B cell (primary cell): ENCODE measurements around the gene RCE1. TPM values are rescaled to one million over a fixed set of nuclear protein-coding genes. Genes with fewer than 3 reads are reported as not detected.

Source experiments
- ATAC-seq: fragments of 200-7000 bp; cut with Tn5 transposase; one replicate; pipeline ENCODE4 v1.10.0; 2021; ENCODE audit warnings: low read depth, mild to moderate bottlenecking, moderate number of reproducible peaks, moderate library complexity
- CTCF ChIA-PET: fragments of 350-600 bp; sonication (Branson Sonifier 250); formaldehyde crosslinking; loops from one replicate; lab custom pipeline; 2021; ENCODE audit warnings: antibody characterized with exemption, inconsistent platforms; lab: Charles Lee
- POLR2A ChIA-PET: fragments of 350-600 bp; sonication (Branson Sonifier 250); formaldehyde crosslinking; loops from one replicate; lab custom pipeline; 2021; ENCODE audit warnings: antibody characterized with exemption; lab: Charles Lee
- DNase-seq: peaks from one replicate; pipeline ENCODE4 v3.0.0; 2013
- H2AFZ ChIP-seq: 2 replicates; pipeline ENCODE4 v1.6.1; 2012; ENCODE audit warnings: mild to moderate bottlenecking, low read depth, low read length; ENCODE audit not compliant: insufficient read depth, poor library complexity, severe bottlenecking
- H3K27ac ChIP-seq, 2 donors: 1 replicate in 1 of 2; 2 replicates in 1 of 2; pipeline ENCODE4 v1.5.1; 2012 to 2013; ENCODE audit warnings: low read length in 2 of 2, mild to moderate bottlenecking in 2 of 2, moderate library complexity in 1 of 2
- H3K27me3 ChIP-seq, 4 experiments: fragments of 200-600 bp in 1 of 4; sonication (generic) in 1 of 4; replicated peaks in 1 of 4; 1 replicate in 2 of 4; 2 replicates in 2 of 4; pipeline versions ENCODE4 v1.6.1 to v1.7.0; 2013 to 2016; ENCODE audit warnings: low read length in 3 of 4, mild to moderate bottlenecking in 2 of 4, mixed read lengths in 1 of 4, moderate library complexity in 1 of 4; ENCODE audit not compliant: insufficient read depth in 4 of 4, control insufficient read depth in 3 of 4; ENCODE audit errors: control extremely low read depth in 1 of 4
- H3K36me3 ChIP-seq, 2 experiments: replicated peaks in 1 of 2; 1 replicate in 1 of 2; 2 replicates in 1 of 2; pipeline versions ENCODE4 v1.6.1 to v1.7.1; 2013; ENCODE audit warnings: low read length in 1 of 2; ENCODE audit not compliant: insufficient read depth in 2 of 2, control insufficient read depth in 1 of 2; ENCODE audit errors: control extremely low read depth in 1 of 2, extremely low read depth in 1 of 2
- H3K4me1 ChIP-seq, 2 donors: fragments of 200-600 bp in 1 of 2; sonication (generic) in 1 of 2; 1 replicate in 1 of 2; 2 replicates in 1 of 2; pipeline versions ENCODE4 v1.5.1 to v1.6.1; 2013 to 2017; ENCODE audit warnings: low read length in 2 of 2; ENCODE audit not compliant: control insufficient read depth in 2 of 2, insufficient read depth in 2 of 2
- H3K4me2 ChIP-seq: replicated peaks from 2 replicates; pipeline ENCODE3; 2012; ENCODE audit warnings: mild to moderate bottlenecking, low read depth, low read length; ENCODE audit not compliant: poor library complexity, severe bottlenecking
- H3K4me3 ChIP-seq, 5 experiments: fragments of 200-600 bp in 1 of 5; sonication (generic) in 1 of 5; 1 replicate in 3 of 5; 2 replicates in 2 of 5; pipeline versions ENCODE4 v1.5.1 to v1.7.0; 2011 to 2016; ENCODE audit warnings: low read length in 4 of 5, mild to moderate bottlenecking in 4 of 5, low read depth in 2 of 5, control low read depth in 1 of 5, moderate library complexity in 1 of 5; ENCODE audit not compliant: insufficient read depth in 1 of 5; ENCODE audit errors: control extremely low read depth in 1 of 5, extremely low read depth in 1 of 5
- H3K79me2 ChIP-seq: fragments of 200-600 bp; sonication (generic); one replicate; pipeline ENCODE4 v1.6.0; 2016; ENCODE audit warnings: low read length; ENCODE audit not compliant: control insufficient read depth, insufficient read depth
- H3K9ac ChIP-seq: fragments of 200-600 bp; sonication (generic); 2 replicates; pipeline ENCODE4 v1.6.1; 2017; ENCODE audit warnings: mild to moderate bottlenecking, low read length, moderate library complexity
- H3K9me3 ChIP-seq, 3 donors: one replicate each; pipeline versions ENCODE4 v1.6.1 to v1.7.1; 2013; ENCODE audit warnings: low read length in 2 of 3; ENCODE audit not compliant: control insufficient read depth in 2 of 3, insufficient read depth in 1 of 3; ENCODE audit errors: control extremely low read depth in 1 of 3
- H4K20me1 ChIP-seq: 2 replicates; pipeline ENCODE4 v1.6.0; 2012; ENCODE audit warnings: mild to moderate bottlenecking, low read length; ENCODE audit not compliant: insufficient read depth, control insufficient read depth, poor library complexity, severe bottlenecking
- H3K27ac Mint-ChIP-seq: one replicate; pipeline ENCODE4 v1.8.0; 2021; ENCODE audit warnings: mixed read lengths
- H3K27me3 Mint-ChIP-seq: one replicate; pipeline ENCODE4 v1.8.0; 2021; ENCODE audit warnings: mixed read lengths
- H3K4me1 Mint-ChIP-seq: one replicate; pipeline ENCODE4 v1.8.0; 2021; ENCODE audit warnings: mixed read lengths
- H3K4me3 Mint-ChIP-seq: one replicate; pipeline ENCODE4 v1.8.0; 2021; ENCODE audit warnings: mixed read lengths
- H3K9me3 Mint-ChIP-seq: one replicate; pipeline ENCODE4 v1.8.0; 2022; ENCODE audit warnings: mixed read lengths; ENCODE audit not compliant: insufficient read depth
- EZH2 ChIP-seq: IDR thresholded peaks from 2 replicates; pipeline ENCODE4 v1.6.1; 2012; ENCODE audit warnings: borderline replicate concordance, low read depth, mild to moderate bottlenecking, moderate library complexity, low read length; ENCODE audit not compliant: insufficient read depth, poor library complexity, severe bottlenecking
- WGBS: methylation state at CpG from one replicate; pipeline ENCODE4 v1.1.5; 2013; ENCODE audit warnings: missing lambda C conversion rate; ENCODE audit not compliant: insufficient coverage; 5-methylcytosine and 5-hydroxymethylcytosine counted together
- intact Hi-C: fragments of 100-400 bp; cut with micrococcal nuclease; formaldehyde crosslinking; loops from one replicate; pipeline ENCODE4 v1.10.0; 2022
- polyA plus RNA-seq: library from polyadenylated mRNA; depleted of rRNA; stranded (reverse); fragments of >200 nt; gene quantifications from 2 replicates; pipeline ENCODE4 v1.2.3, GENCODE V29; 2012
- total RNA-seq, 2 donors: library from RNA; stranded (reverse); fragments of 120-200 nt in 1 of 2; gene quantifications; 1 replicate in 1 of 2; 2 replicates in 1 of 2; pipeline versions ENCODE4 v1.2.3 to v1.2.4, GENCODE V29; 2013 to 2022
- TF ChIP-seq, protein P1 (sequence below): fragments of 200-600 bp; IDR thresholded peaks from one replicate; pipeline ENCODE4 v1.8.0; 2022; ENCODE audit warnings: antibody characterized with exemption, mild to moderate bottlenecking

The RCE1 gene
- total and polyA plus RNA-seq, 2 donors (not counting 1 experiment from before 2014, with no cell fraction given): 31.6 to 59.7 TPM

DNA sequence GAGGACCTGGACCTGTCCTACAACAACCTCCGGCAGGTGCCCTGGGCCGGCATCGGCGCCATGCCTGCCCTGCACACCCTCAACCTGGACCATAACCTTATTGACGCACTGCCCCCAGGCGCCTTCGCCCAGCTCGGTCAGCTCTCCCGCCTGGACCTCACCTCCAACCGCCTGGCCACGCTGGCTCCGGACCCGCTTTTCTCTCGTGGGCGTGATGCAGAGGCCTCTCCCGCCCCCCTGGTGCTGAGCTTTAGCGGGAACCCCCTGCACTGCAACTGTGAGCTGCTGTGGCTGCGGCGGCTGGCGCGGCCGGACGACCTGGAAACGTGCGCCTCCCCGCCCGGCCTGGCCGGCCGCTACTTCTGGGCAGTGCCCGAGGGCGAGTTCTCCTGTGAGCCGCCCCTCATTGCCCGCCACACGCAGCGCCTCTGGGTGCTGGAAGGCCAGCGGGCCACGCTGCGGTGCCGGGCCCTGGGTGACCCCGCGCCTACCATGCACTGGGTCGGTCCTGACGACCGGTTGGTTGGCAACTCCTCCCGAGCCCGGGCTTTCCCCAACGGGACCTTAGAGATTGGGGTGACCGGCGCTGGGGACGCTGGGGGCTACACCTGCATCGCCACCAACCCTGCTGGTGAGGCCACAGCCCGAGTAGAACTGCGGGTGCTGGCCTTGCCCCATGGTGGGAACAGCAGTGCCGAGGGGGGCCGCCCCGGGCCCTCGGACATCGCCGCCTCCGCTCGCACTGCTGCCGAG is 15.1 kb downstream of the RCE1 start:
- TF ChIP-seq, protein P1, sequence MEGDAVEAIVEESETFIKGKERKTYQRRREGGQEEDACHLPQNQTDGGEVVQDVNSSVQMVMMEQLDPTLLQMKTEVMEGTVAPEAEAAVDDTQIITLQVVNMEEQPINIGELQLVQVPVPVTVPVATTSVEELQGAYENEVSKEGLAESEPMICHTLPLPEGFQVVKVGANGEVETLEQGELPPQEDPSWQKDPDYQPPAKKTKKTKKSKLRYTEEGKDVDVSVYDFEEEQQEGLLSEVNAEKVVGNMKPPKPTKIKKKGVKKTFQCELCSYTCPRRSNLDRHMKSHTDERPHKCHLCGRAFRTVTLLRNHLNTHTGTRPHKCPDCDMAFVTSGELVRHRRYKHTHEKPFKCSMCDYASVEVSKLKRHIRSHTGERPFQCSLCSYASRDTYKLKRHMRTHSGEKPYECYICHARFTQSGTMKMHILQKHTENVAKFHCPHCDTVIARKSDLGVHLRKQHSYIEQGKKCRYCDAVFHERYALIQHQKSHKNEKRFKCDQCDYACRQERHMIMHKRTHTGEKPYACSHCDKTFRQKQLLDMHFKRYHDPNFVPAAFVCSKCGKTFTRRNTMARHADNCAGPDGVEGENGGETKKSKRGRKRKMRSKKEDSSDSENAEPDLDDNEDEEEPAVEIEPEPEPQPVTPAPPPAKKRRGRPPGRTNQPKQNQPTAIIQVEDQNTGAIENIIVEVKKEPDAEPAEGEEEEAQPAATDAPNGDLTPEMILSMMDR: no peak
- no peak for TF ChIP-seq EZH2
- H2AFZ ChIP-seq: no peak overlapping the region
- no peaks in the 10 kb centered on the region for H3K9me3 ChIP-seq
- no peaks in the 10 kb centered on the region for H3K79me2 ChIP-seq
- peaks cover 5 to 13% of the 10 kb centered on the region in 2 donors for H3K4me1 ChIP-seq
- no peaks in the 10 kb centered on the region for H4K20me1 ChIP-seq
- no peak overlapping the region for H3K4me2 ChIP-seq
- H3K9ac ChIP-seq: no peak overlapping the region
- H3K27ac Mint-ChIP-seq: no peak overlapping the region
- H3K4me3 Mint-ChIP-seq: peak overlapping the region; percentile 77
- ChIA-PET POLR2A (no interaction called here), CTCF (no interaction called here)
- intact Hi-C loops: no loop called here
- 97% methylated on average over 60 of the region's 62 CpGs for WGBS
- no peaks in the 10 kb centered on the region for H3K27me3 Mint-ChIP-seq
- H3K9me3 Mint-ChIP-seq: no peaks in the 10 kb centered on the region
- no peaks in the 10 kb centered on the region for H3K36me3 ChIP-seq
- H3K27me3 ChIP-seq: no peaks in the 10 kb centered on the region
- no peak overlapping the region for H3K4me3 ChIP-seq
- no peak overlapping the region for H3K27ac ChIP-seq
- peaks cover 7% of the 10 kb centered on the region for H3K4me1 Mint-ChIP-seq
- no peak for DNase-seq
- no peak for ATAC-seq

GRCh38 chr11:66858939-66859685 is 15.9 kb downstream of the RCE1 start:
- Histone ChIP-seq H3K27me3 (no peaks in the 10 kb centered on the region), H3K36me3 (no peaks in the 10 kb centered on the region), H3K4me3 (no peak overlapping the region), H3K9ac (no peak overlapping the region), H3K4me1 (peaks cover 5 to 13% of the 10 kb centered on the region in 2 donors), H3K9me3 (no peaks in the 10 kb centered on the region), H3K4me2 (no peak overlapping the region), H2AFZ (no peak overlapping the region), H3K79me2 (no peaks in the 10 kb centered on the region), H4K20me1 (no peaks in the 10 kb centered on the region), H3K27ac (no peak overlapping the region)
- H3K9me3 Mint-ChIP-seq: no peaks in the 10 kb centered on the region
- POLR2A ChIA-PET: no interaction called here
- H3K4me3 Mint-ChIP-seq: no peak overlapping the region
- H3K4me1 Mint-ChIP-seq: peaks cover 7% of the 10 kb centered on the region
- ATAC-seq (no peak), DNase-seq (no peak)
- intact Hi-C loops: no loop called here
- TF ChIP-seq, protein P1: no peak
- TF ChIP-seq EZH2: no peak
- 96% methylated on average over 26 of the region's 29 CpGs for WGBS
- CTCF ChIA-PET: no interaction called here
- no peak overlapping the region for H3K27ac Mint-ChIP-seq
- no peaks in the 10 kb centered on the region for H3K27me3 Mint-ChIP-seq
